Neural progenitor cell (in vitro differentiated cells): ENCODE measurements around the gene BIRC5.

Source experiments
- EZH2 ChIP-seq: fragments of 200-600 bp; sonication (generic); IDR thresholded peaks from 2 replicates; pipeline ENCODE4 v1.6.1; 2017; ENCODE audit warnings: antibody characterized with exemption, mild to moderate bottlenecking, moderate library complexity
- TF ChIP-seq, protein P1 (sequence below): fragments of 200-600 bp; sonication (generic); IDR thresholded peaks from 2 replicates; pipeline ENCODE4 v1.5.1; 2017; ENCODE audit warnings: antibody characterized with exemption, mild to moderate bottlenecking

DNA sequence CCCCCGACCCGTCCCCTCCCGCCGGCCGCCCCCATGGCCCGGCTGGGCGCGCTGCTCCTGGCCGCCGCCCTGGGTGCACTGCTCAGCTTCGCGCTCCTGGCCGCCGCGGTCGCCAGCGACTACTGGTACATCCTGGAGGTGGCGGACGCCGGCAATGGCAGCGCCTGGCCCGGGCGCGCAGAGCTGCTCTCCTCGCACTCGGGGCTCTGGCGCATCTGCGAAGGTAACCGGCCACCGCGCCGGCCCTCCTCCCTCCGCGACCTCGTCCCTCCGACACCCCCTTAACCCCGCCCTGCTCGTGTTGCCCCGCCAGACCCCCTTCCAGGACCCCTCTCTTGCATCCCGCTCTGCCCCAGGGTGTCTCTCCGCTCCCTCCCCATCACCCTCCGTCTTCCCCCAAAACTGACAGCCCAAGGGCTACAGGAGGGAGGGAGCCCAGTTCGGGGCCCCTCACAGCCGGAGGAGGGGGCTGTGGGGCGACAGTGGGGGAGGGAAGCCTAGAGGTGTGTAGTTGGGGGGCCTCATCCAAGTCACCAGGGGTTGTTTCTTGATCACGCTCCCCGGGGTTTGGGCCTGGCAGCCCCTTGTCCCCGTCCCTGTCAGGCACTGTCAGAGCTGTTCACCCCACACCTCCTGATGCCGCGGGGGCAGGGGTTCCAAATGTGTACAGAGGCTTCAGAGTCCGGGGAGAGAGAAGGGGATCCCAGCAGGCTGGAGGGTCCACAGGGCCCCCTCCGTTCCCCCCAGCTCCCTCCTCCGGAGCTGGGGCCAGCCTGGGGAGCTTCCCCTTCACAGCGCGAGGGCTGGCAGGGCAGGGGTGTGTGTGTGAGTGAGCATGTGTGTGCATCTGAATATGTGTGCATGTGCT, 18.2 kb downstream of the BIRC5 start:
- TF ChIP-seq, protein P1, sequence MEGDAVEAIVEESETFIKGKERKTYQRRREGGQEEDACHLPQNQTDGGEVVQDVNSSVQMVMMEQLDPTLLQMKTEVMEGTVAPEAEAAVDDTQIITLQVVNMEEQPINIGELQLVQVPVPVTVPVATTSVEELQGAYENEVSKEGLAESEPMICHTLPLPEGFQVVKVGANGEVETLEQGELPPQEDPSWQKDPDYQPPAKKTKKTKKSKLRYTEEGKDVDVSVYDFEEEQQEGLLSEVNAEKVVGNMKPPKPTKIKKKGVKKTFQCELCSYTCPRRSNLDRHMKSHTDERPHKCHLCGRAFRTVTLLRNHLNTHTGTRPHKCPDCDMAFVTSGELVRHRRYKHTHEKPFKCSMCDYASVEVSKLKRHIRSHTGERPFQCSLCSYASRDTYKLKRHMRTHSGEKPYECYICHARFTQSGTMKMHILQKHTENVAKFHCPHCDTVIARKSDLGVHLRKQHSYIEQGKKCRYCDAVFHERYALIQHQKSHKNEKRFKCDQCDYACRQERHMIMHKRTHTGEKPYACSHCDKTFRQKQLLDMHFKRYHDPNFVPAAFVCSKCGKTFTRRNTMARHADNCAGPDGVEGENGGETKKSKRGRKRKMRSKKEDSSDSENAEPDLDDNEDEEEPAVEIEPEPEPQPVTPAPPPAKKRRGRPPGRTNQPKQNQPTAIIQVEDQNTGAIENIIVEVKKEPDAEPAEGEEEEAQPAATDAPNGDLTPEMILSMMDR = no peak
- TF ChIP-seq EZH2 = peak; percentile 70
